Kidney (tissue), 14 donors: ENCODE measurements around the gene PRDM15. TPM values are rescaled to one million over a fixed set of nuclear protein-coding genes. Genes with fewer than 3 reads are reported as not detected.

Experiments used
- DNase-seq, 5 donors: peaks; one replicate each; pipeline ENCODE4 v3.0.0-alpha.2; 2013 to 2020
- FAIRE-seq: peaks from 2 replicates; lab custom pipeline; 2012; peaks lifted over from hg19 to GRCh38; lab: Jason Lieb, UNC
- H3K27ac ChIP-seq, 2 donors: one replicate each; pipeline ENCODE4 v1.7.0; 2013; ENCODE audit warnings: low read depth in 2 of 2, low read length in 2 of 2, inconsistent platforms in 1 of 2
- H3K27me3 ChIP-seq: one replicate; pipeline ENCODE4 v1.7.1; 2013; ENCODE audit warnings: low read length, inconsistent platforms; ENCODE audit not compliant: control insufficient read depth, insufficient read depth
- H3K36me3 ChIP-seq, 3 donors: one replicate each; pipeline versions ENCODE4 v1.7.0 to v1.7.1; 2013; ENCODE audit warnings: low read length in 3 of 3, control low read depth in 1 of 3, inconsistent platforms in 1 of 3; ENCODE audit not compliant: insufficient read depth in 3 of 3, control insufficient read depth in 2 of 3
- H3K4me1 ChIP-seq, 3 donors: one replicate each; pipeline versions ENCODE4 v1.7.0 to v1.7.1; 2013; ENCODE audit warnings: low read length in 3 of 3, inconsistent platforms in 1 of 3, low read depth in 1 of 3; ENCODE audit not compliant: control insufficient read depth in 2 of 3, insufficient read depth in 2 of 3
- H3K4me3 ChIP-seq, 3 donors: one replicate each; pipeline versions ENCODE4 v1.7.0 to v1.8.1; 2013; ENCODE audit warnings: low read length in 3 of 3, control low read depth in 1 of 3, inconsistent platforms in 1 of 3
- H3K9ac ChIP-seq, 3 donors: one replicate each; pipeline versions ENCODE4 v1.7.0 to v1.7.1; 2013; ENCODE audit warnings: low read length in 3 of 3, control low read depth in 1 of 3, inconsistent platforms in 1 of 3
- H3K9me3 ChIP-seq, 3 donors: one replicate each; pipeline versions ENCODE4 v1.7.0 to v1.7.1; 2013; ENCODE audit warnings: low read length in 3 of 3, control low read depth in 1 of 3, inconsistent platforms in 1 of 3; ENCODE audit not compliant: control insufficient read depth in 2 of 3, insufficient read depth in 1 of 3
- intact Hi-C: fragments of 100-400 bp; cut with DNase I; formaldehyde crosslinking; loops from one replicate; pipeline ENCODE4 v1.11.1; 2022
- polyA plus RNA-seq: library from polyadenylated mRNA; stranded (reverse); fragments of 350-450 nt; fragmentation: Illumina TruSeq; extraction: RNeasy Lipid Tissue Mini Kit (QIAGEN cat#74804); gene quantifications from one replicate; pipeline ENCODE4 v1.2.3, GENCODE V29; 2014; ENCODE audit warnings: low read depth, low replicate concordance; ENCODE audit not compliant: insufficient read depth
- total RNA-seq: library from RNA; stranded (reverse); fragmentation: NEBNext Ultra II Directional; extraction: Animal tissue kit (Norgen Biotek cat#: 25700); gene quantifications from one replicate; pipeline ENCODE4 v1.2.1, GENCODE V29; 2021
- TF ChIP-seq, protein P1 (sequence below): IDR thresholded peaks from 3 replicates; pipeline ENCODE4 v1.5.1; 2012; ENCODE audit warnings: mild to moderate bottlenecking, moderate library complexity, borderline replicate concordance; ENCODE audit not compliant: insufficient read depth; ENCODE audit errors: extremely low read depth
- donor health status: control.
- donor health status: control.
- donor health status: control.
- donor health status: control.
- donor health status: control.
- donor health status: DM: yes; HTN: yes; CAD: no.
- donor health status: Normal renal cell carcinoma (clear cell type).

The PRDM15 gene
- total and polyA plus RNA-seq, 2 donors from 2014 or later = 1.3 to 8.4 TPM

GRCh38 chr21:41871293-41872030 is 7.7 kb downstream of the PRDM15 start:
- Histone ChIP-seq H3K9me3 (no peaks in the 10 kb centered on the region), H3K36me3 (no peaks in the 10 kb centered on the region), H3K27ac (no peak overlapping the region), H3K27me3 (no peaks in the 10 kb centered on the region), H3K4me1 (no peaks in the 10 kb centered on the region), H3K4me3 (no peak overlapping the region), H3K9ac (no peak overlapping the region)
- TF ChIP-seq, protein P1, sequence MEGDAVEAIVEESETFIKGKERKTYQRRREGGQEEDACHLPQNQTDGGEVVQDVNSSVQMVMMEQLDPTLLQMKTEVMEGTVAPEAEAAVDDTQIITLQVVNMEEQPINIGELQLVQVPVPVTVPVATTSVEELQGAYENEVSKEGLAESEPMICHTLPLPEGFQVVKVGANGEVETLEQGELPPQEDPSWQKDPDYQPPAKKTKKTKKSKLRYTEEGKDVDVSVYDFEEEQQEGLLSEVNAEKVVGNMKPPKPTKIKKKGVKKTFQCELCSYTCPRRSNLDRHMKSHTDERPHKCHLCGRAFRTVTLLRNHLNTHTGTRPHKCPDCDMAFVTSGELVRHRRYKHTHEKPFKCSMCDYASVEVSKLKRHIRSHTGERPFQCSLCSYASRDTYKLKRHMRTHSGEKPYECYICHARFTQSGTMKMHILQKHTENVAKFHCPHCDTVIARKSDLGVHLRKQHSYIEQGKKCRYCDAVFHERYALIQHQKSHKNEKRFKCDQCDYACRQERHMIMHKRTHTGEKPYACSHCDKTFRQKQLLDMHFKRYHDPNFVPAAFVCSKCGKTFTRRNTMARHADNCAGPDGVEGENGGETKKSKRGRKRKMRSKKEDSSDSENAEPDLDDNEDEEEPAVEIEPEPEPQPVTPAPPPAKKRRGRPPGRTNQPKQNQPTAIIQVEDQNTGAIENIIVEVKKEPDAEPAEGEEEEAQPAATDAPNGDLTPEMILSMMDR = no peak
- FAIRE-seq (no peak), DNase-seq (no peak)
- intact Hi-C loops = no loop called here

DNA sequence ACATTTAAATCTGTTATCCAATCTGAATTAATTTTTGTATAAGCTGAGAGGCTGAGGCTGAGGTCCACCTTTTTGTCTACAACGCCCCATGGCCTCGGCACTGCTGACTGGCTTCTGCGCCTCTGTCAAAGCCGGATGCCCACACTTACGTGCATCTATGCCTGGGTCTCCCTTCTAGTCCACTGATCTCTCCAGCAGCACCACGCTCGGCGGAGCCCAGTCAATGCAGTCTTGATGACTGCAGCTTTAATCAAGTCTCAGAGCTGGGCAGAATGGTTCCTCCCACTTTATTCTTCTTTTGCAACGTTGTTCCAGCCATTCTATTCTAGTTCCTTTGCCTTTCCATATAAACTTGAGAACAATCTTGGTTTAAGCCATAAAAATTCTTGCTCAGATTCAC is 9.4 kb downstream of the PRDM15 start:
- no peaks in the 10 kb centered on the region for H3K27me3 ChIP-seq
- H3K9me3 ChIP-seq = no peaks in the 10 kb centered on the region
- H3K9ac ChIP-seq = no peak overlapping the region
- H3K27ac ChIP-seq = no peak overlapping the region
- DNase-seq (no peak), FAIRE-seq (no peak)
- intact Hi-C loops = no loop called here
- no peaks in the 10 kb centered on the region for H3K36me3 ChIP-seq
- H3K4me1 ChIP-seq = no peaks in the 10 kb centered on the region
- no peak overlapping the region for H3K4me3 ChIP-seq
- TF ChIP-seq, protein P1 = no peak

GRCh38 chr21:41868062-41868710 is 11.0 kb downstream of the PRDM15 start:
- FAIRE-seq (no peak), DNase-seq (no peak)
- intact Hi-C loops = no loop called here
- no peaks in the 10 kb centered on the region for H3K27me3 ChIP-seq
- H3K36me3 ChIP-seq = no peaks in the 10 kb centered on the region
- TF ChIP-seq, protein P1 = no peak
- no peaks in the 10 kb centered on the region for H3K4me1 ChIP-seq
- H3K9ac ChIP-seq = no peak overlapping the region
- no peak overlapping the region for H3K27ac ChIP-seq
- no peaks in the 10 kb centered on the region for H3K9me3 ChIP-seq
- H3K4me3 ChIP-seq = no peak overlapping the region
